Left ventricle myocardium inferior (tissue), 1 donor: ENCODE data around the gene C14orf119. TPM values are rescaled to one million over a fixed set of nuclear protein-coding genes. Genes with fewer than 3 reads are reported as not detected.

Experiments
- DNase-seq: peaks from one replicate; pipeline ENCODE4 v3.0.0-alpha.2; 2020
- H3K27ac ChIP-seq: fragments of 200-600 bp; replicated peaks from 2 replicates; pipeline ENCODE4 v1.8.0; 2021
- H3K27me3 ChIP-seq: fragments of 200-600 bp; 2 replicates; pipeline ENCODE4 v1.8.0; 2021; ENCODE audit warnings: low read depth
- H3K36me3 ChIP-seq: fragments of 200-600 bp; 2 replicates; pipeline ENCODE4 v1.8.0; 2021
- H3K4me1 ChIP-seq: fragments of 200-600 bp; 2 replicates; pipeline ENCODE4 v1.8.0; 2021
- H3K4me3 ChIP-seq: fragments of 200-600 bp; 2 replicates; pipeline ENCODE4 v1.8.0; 2021; ENCODE audit warnings: mild to moderate bottlenecking, moderate library complexity
- H3K9me3 ChIP-seq: fragments of 200-600 bp; replicated peaks from 2 replicates; pipeline ENCODE4 v1.8.0; 2021
- CTCF ChIP-seq: fragments of 200-600 bp; IDR thresholded peaks from 2 replicates; pipeline ENCODE4 v1.8.0; 2021; ENCODE audit warnings: antibody characterized with exemption, mild to moderate bottlenecking, borderline replicate concordance
- intact Hi-C: fragments of 100-400 bp; cut with micrococcal nuclease; formaldehyde crosslinking; loops from one replicate; pipeline ENCODE4 v1.11.0; 2022
- total RNA-seq: library from RNA; stranded (reverse); fragmentation: NEBNext Ultra II Directional; extraction: Animal tissue kit (Norgen Biotek cat#: 25700); gene quantifications from one replicate; pipeline ENCODE4 v1.2.1, GENCODE V29; 2021
- donor health status: DM: no; HTN: yes; CAD: no; lungs with severe emphysema.

Gene C14orf119
- total RNA-seq, 1 donor from 2014 or later = 25.2 TPM

GRCh38 chr14:23101986-23102625 lies 6.8 kb downstream of the C14orf119 start:
- Histone ChIP-seq H3K4me3 (no peak overlapping the region), H3K27ac (no peak overlapping the region), H3K36me3 (peaks cover 14% of the 10 kb centered on the region), H3K4me1 (peaks cover 31% of the 10 kb centered on the region), H3K9me3 (no peaks in the 10 kb centered on the region), H3K27me3 (no peaks in the 10 kb centered on the region)
- DNase-seq = no peak
- TF ChIP-seq CTCF = no peak
- intact Hi-C loops = no loop called here

- TF ChIP-seq CTCF = no peak
- Histone ChIP-seq H3K4me1 (peaks cover 24% of the 10 kb centered on the region), H3K4me3 (no peak overlapping the region), H3K36me3 (peaks cover 11% of the 10 kb centered on the region), H3K27ac (no peak overlapping the region), H3K9me3 (no peaks in the 10 kb centered on the region), H3K27me3 (no peaks in the 10 kb centered on the region)
- intact Hi-C loops = no loop called here
- DNase-seq = no peak
Measured at GRCh38 chr14:23102801-23103200, 7.5 kb downstream of the C14orf119 start.

GRCh38 chr14:23103581-23103980 lies 8.3 kb downstream of the C14orf119 start:
- no peaks in the 10 kb centered on the region for H3K9me3 ChIP-seq
- H3K4me3 ChIP-seq = no peak overlapping the region
- no peak overlapping the region for H3K27ac ChIP-seq
- H3K36me3 ChIP-seq = peaks cover 3% of the 10 kb centered on the region
- intact Hi-C loops = no loop called here
- DNase-seq = no peak
- H3K4me1 ChIP-seq = peaks cover 16% of the 10 kb centered on the region
- H3K27me3 ChIP-seq = no peaks in the 10 kb centered on the region
- TF ChIP-seq CTCF = no peak

GRCh38 chr14:23104070-23104590 lies 8.8 kb downstream of the C14orf119 start:
- H3K4me1 ChIP-seq = peaks cover 11% of the 10 kb centered on the region
- no peaks in the 10 kb centered on the region for H3K9me3 ChIP-seq
- intact Hi-C loops = no loop called here
- TF ChIP-seq CTCF = no peak
- no peaks in the 10 kb centered on the region for H3K36me3 ChIP-seq
- no peak for DNase-seq
- H3K27me3 ChIP-seq = no peaks in the 10 kb centered on the region
- no peak overlapping the region for H3K27ac ChIP-seq
- H3K4me3 ChIP-seq = no peak overlapping the region

- peaks cover under 1% of the 10 kb centered on the region for H3K27me3 ChIP-seq
- H3K36me3 ChIP-seq = no peaks in the 10 kb centered on the region
- peaks cover 5% of the 10 kb centered on the region for H3K4me1 ChIP-seq
- H3K9me3 ChIP-seq = no peaks in the 10 kb centered on the region
- H3K4me3 ChIP-seq = no peak within 1 kb of the TSS
- DNase-seq = no peak
- intact Hi-C loops = no loop called here
- H3K27ac ChIP-seq = no peak within 1 kb of the TSS
- no peak for TF ChIP-seq CTCF
Measured at GRCh38 chr14:23104591-23105347, 9.5 kb downstream of the C14orf119 start, which contains the start of gene CIROP. Gene CIROP (minus strand): TSS chr14:23104989. CDS start chr14:23104920, 69 bp downstream.
